ENCODE data around the gene GPR39. TPM values are rescaled to one million over a fixed set of nuclear protein-coding genes. Genes with fewer than 3 reads are reported as not detected.

The GPR39 gene
- total and polyA plus RNA-seq, 2 donors (not counting 1 experiment from before 2014, with no cell fraction given), result not detected

DNA sequence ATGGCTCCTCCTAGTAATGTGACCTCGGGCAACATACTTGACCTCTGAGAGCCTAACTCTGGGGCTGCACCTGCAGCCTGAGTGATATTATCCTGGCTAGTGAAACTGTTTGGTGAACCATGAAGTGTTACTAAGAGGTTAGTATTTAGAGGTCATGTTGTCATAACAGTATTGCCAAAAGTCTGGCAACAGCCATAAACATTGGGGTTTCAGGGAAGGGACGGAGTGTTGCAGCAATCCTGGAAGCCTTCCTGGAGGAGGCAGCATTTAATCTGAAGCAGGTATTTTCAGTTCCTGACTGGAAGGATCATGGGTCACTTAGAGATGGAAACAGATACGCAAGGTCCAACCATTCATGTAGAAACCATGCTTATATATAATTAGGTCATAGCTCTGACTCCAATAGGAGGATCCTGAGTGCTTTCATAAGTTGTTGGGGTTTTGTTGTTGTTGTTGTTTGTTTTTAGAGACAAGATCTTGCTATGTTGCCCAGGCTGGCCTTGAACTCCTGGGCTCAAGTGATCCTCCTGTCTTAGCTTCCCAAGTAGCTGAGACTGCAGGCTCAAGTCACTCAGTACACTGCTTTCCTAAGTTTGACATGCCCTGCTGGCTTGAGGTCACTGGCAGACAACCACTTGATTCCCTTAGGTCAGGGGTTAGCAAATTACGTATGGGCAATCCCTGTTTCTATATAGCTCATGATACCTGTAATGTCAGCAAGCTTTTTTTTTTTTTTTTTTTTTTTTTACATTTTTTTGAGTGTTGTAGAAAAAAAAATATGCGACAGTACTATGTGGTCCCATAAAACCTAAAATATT, 21.5 kb downstream of the GPR39 start:
- WGBS (ENCODE audit: insufficient coverage), result 82% methylated on average over 2 of the region's 5 CpGs
- no peaks in the 10 kb centered on the region for H3K27me3 ChIP-seq (replicated peaks in 1 of 4; ENCODE audit: control extremely low read depth in 1 of 4, control insufficient read depth in 3 of 4, insufficient read depth in 4 of 4, low read length in 3 of 4)
- H3K4me2 ChIP-seq (replicated peaks; ENCODE audit: low read depth, low read length, poor library complexity, severe bottlenecking), result no peak overlapping the region
- H3K27ac ChIP-seq (ENCODE audit: low read length in 2 of 2), result no peak overlapping the region
- peaks cover 3% of the 10 kb centered on the region for H3K27me3 Mint-ChIP-seq
- ATAC-seq (ENCODE audit: low read depth) (no peak), DNase-seq (no peak)
- no peaks in the 10 kb centered on the region for H3K4me1 Mint-ChIP-seq
- no peak overlapping the region for H3K4me3 Mint-ChIP-seq
- ChIA-PET CTCF (no interaction called here), POLR2A (no interaction called here)
- no peak overlapping the region for H2AFZ ChIP-seq (ENCODE audit: insufficient read depth, low read depth, low read length, poor library complexity, severe bottlenecking)
- H3K4me3 ChIP-seq (ENCODE audit: control extremely low read depth in 1 of 5, extremely low read depth in 1 of 5, insufficient read depth in 1 of 5, low read depth in 2 of 5, low read length in 4 of 5), result no peak overlapping the region
- no peak overlapping the region for H3K27ac Mint-ChIP-seq
- H3K9me3 ChIP-seq (ENCODE audit: control extremely low read depth in 1 of 3, control insufficient read depth in 2 of 3, insufficient read depth in 1 of 3, low read length in 2 of 3), result no peaks in the 10 kb centered on the region
- TF ChIP-seq, protein P1, sequence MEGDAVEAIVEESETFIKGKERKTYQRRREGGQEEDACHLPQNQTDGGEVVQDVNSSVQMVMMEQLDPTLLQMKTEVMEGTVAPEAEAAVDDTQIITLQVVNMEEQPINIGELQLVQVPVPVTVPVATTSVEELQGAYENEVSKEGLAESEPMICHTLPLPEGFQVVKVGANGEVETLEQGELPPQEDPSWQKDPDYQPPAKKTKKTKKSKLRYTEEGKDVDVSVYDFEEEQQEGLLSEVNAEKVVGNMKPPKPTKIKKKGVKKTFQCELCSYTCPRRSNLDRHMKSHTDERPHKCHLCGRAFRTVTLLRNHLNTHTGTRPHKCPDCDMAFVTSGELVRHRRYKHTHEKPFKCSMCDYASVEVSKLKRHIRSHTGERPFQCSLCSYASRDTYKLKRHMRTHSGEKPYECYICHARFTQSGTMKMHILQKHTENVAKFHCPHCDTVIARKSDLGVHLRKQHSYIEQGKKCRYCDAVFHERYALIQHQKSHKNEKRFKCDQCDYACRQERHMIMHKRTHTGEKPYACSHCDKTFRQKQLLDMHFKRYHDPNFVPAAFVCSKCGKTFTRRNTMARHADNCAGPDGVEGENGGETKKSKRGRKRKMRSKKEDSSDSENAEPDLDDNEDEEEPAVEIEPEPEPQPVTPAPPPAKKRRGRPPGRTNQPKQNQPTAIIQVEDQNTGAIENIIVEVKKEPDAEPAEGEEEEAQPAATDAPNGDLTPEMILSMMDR (IDR thresholded peaks at IDR 0.05), result no peak
- no peaks in the 10 kb centered on the region for H3K36me3 ChIP-seq (replicated peaks in 1 of 2; ENCODE audit: control extremely low read depth in 1 of 2, control insufficient read depth in 1 of 2, extremely low read depth in 1 of 2, insufficient read depth in 2 of 2, low read length in 1 of 2)
- intact Hi-C loops (cut with micrococcal nuclease), result no loop called here
- no peaks in the 10 kb centered on the region for H4K20me1 ChIP-seq (ENCODE audit: control insufficient read depth, insufficient read depth, low read length, poor library complexity, severe bottlenecking)
- H3K9me3 Mint-ChIP-seq (ENCODE audit: insufficient read depth), result no peaks in the 10 kb centered on the region
- no peak overlapping the region for H3K9ac ChIP-seq (ENCODE audit: low read length)
- no peaks in the 10 kb centered on the region for H3K4me1 ChIP-seq (ENCODE audit: control insufficient read depth in 2 of 2, insufficient read depth in 2 of 2, low read length in 2 of 2)
- no peaks in the 10 kb centered on the region for H3K79me2 ChIP-seq (ENCODE audit: control insufficient read depth, insufficient read depth, low read length)

DNA sequence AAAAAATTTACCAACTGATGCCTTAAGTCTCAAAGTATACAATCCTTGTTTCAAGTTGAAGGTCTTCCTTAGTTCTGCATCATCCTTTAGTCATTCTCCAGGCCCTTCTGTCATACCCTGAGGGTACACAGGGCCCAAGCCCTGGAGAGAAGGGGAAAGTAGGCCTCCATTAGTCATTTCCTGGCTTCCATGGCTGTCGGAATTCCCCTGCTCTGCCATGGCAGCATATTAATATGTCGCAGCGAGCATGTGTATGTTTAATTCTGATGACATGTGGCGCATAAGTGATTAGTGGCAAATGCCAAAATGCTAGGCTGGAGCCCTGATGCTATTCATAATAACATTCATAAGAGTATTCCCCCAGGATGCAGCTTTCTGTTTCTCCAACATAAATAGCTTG, 22.1 kb downstream of the GPR39 start:
- no peak overlapping the region for H3K4me2 ChIP-seq (replicated peaks; ENCODE audit: low read depth, low read length, poor library complexity, severe bottlenecking)
- no peak overlapping the region for H3K9ac ChIP-seq (ENCODE audit: low read length)
- WGBS (ENCODE audit: insufficient coverage), result no CpG with 5 or more reads among the region's 4 CpGs
- Mint-ChIP-seq H3K9me3 (ENCODE audit: insufficient read depth) (no peaks in the 10 kb centered on the region), H3K27me3 (peaks cover 3% of the 10 kb centered on the region), H3K4me1 (no peaks in the 10 kb centered on the region), H3K4me3 (no peak overlapping the region), H3K27ac (no peak overlapping the region)
- H4K20me1 ChIP-seq (ENCODE audit: control insufficient read depth, insufficient read depth, low read length, poor library complexity, severe bottlenecking), result no peaks in the 10 kb centered on the region
- no peaks in the 10 kb centered on the region for H3K79me2 ChIP-seq (ENCODE audit: control insufficient read depth, insufficient read depth, low read length)
- H2AFZ ChIP-seq (ENCODE audit: insufficient read depth, low read depth, low read length, poor library complexity, severe bottlenecking), result no peak overlapping the region
- intact Hi-C loops (cut with micrococcal nuclease), result no loop called here
- no peak overlapping the region for H3K27ac ChIP-seq (ENCODE audit: low read length in 2 of 2)
- H3K27me3 ChIP-seq (replicated peaks in 1 of 4; ENCODE audit: control extremely low read depth in 1 of 4, control insufficient read depth in 3 of 4, insufficient read depth in 4 of 4, low read length in 3 of 4), result no peaks in the 10 kb centered on the region
- DNase-seq (no peak), ATAC-seq (ENCODE audit: low read depth) (no peak)
- CTCF ChIA-PET, result no interaction called here
- H3K36me3 ChIP-seq (replicated peaks in 1 of 2; ENCODE audit: control extremely low read depth in 1 of 2, control insufficient read depth in 1 of 2, extremely low read depth in 1 of 2, insufficient read depth in 2 of 2, low read length in 1 of 2), result no peaks in the 10 kb centered on the region
- TF ChIP-seq, protein P1 (IDR thresholded peaks at IDR 0.05), result no peak
- TF ChIP-seq EZH2 (IDR thresholded peaks at IDR 0.05; ENCODE audit: borderline replicate concordance, insufficient read depth, low read depth, low read length, poor library complexity, severe bottlenecking), result no peak
- H3K9me3 ChIP-seq (ENCODE audit: control extremely low read depth in 1 of 3, control insufficient read depth in 2 of 3, insufficient read depth in 1 of 3, low read length in 2 of 3), result peaks cover 0 to 2% (median 0%) of the 10 kb centered on the region in 3 donors
- no peaks in the 10 kb centered on the region for H3K4me1 ChIP-seq (ENCODE audit: control insufficient read depth in 2 of 2, insufficient read depth in 2 of 2, low read length in 2 of 2)
- POLR2A ChIA-PET, result no interaction called here
- H3K4me3 ChIP-seq (ENCODE audit: control extremely low read depth in 1 of 5, extremely low read depth in 1 of 5, insufficient read depth in 1 of 5, low read depth in 2 of 5, low read length in 4 of 5), result no peak overlapping the region

Data from B cell (primary cell).